Pons (tissue), 1 donor: ENCODE measurements around the gene CACNB4.

ENCODE experiments used
- DNase-seq: peaks from one replicate; pipeline ENCODE4 v3.0.0-alpha.2; 2016; ENCODE audit warnings: low spot score

CACNB4 gene

GRCh38 chr2:151786077-151786476, 312.8 kb downstream of the CACNB4 start:
- no peak for DNase-seq

- DNase-seq = no peak
Measured at GRCh38 chr2:151783133-151783520, 315.7 kb downstream of the CACNB4 start.
